SU-DHL-6 (cell line): ENCODE results near the gene MAB21L4.

Experiments
- H2AFZ ChIP-seq: fragments of 200-600 bp; sonication (generic); 2 replicates; pipeline ENCODE4 v1.6.1; 2014; ENCODE audit warnings: low read depth, mild to moderate bottlenecking, moderate library complexity, mixed read lengths, antibody characterized with exemption, low read length; ENCODE audit not compliant: severe bottlenecking
- H3F3A ChIP-seq: fragments of 200-600 bp; shearing (Covaris generic); 2 replicates; pipeline ENCODE4 v1.6.0; 2016; ENCODE audit warnings: antibody characterized with exemption, mild to moderate bottlenecking; ENCODE audit not compliant: insufficient read depth
- H3K27ac ChIP-seq: fragments of 200-600 bp; sonication (generic); 2 replicates; pipeline ENCODE4 v1.5.1; 2016; ENCODE audit warnings: low read depth, mild to moderate bottlenecking, low read length, moderate library complexity, mixed read lengths
- H3K27me3 ChIP-seq: fragments of 200-600 bp; sonication (generic), shearing (Covaris generic); 2 replicates; pipeline ENCODE4 v1.6.0; 2014; ENCODE audit warnings: mild to moderate bottlenecking, low read length
- H3K36me3 ChIP-seq: fragments of 200-600 bp; sonication (generic); 2 replicates; pipeline ENCODE4 v1.6.1; 2014; ENCODE audit warnings: mild to moderate bottlenecking, low read length, mixed read lengths
- H3K4me2 ChIP-seq: fragments of 300-600, 200-600 bp; shearing (Covaris generic), sonication (generic); 2 replicates; pipeline ENCODE4 v1.6.0; 2014; ENCODE audit warnings: low read length, low read depth, mild to moderate bottlenecking; ENCODE audit not compliant: poor library complexity, severe bottlenecking
- H3K4me3 ChIP-seq: fragments of 200-600 bp; sonication (generic); 2 replicates; pipeline ENCODE4 v1.5.1; 2014; ENCODE audit warnings: antibody characterized with exemption, low read length, mild to moderate bottlenecking, mixed read lengths; ENCODE audit not compliant: insufficient read depth, poor library complexity, severe bottlenecking
- H3K79me2 ChIP-seq: fragments of 200-600 bp; sonication (generic); 2 replicates; pipeline ENCODE4 v1.6.1; 2014; ENCODE audit warnings: mild to moderate bottlenecking, low read length, moderate library complexity; ENCODE audit not compliant: insufficient read depth
- H3K9ac ChIP-seq: fragments of 200-600 bp; sonication (generic); 2 replicates; pipeline ENCODE4 v1.7.0; 2014; ENCODE audit warnings: mild to moderate bottlenecking, low read length
- H3K9me2 ChIP-seq: fragments of 200-600 bp; sonication (generic); replicated peaks from 2 replicates; pipeline ENCODE4 v1.6.1; 2014; ENCODE audit warnings: low read length; ENCODE audit not compliant: insufficient read depth
- H3K9me3 ChIP-seq: fragments of 200-600 bp; sonication (generic); 2 replicates; pipeline ENCODE4 v1.6.1; 2014; ENCODE audit warnings: low read length, mixed read lengths; ENCODE audit not compliant: insufficient read depth
- H4K20me1 ChIP-seq: fragments of 200-600 bp; sonication (generic); 2 replicates; pipeline ENCODE4 v1.6.1; 2014; ENCODE audit warnings: low read depth, mild to moderate bottlenecking, antibody characterized with exemption, low read length, moderate library complexity, mixed read lengths
- EZH2phosphoT487 ChIP-seq: fragments of 200-600 bp; sonication (generic), shearing (Covaris generic); conservative IDR thresholded peaks from 2 replicates; pipeline ENCODE4 v1.6.1; 2018; ENCODE audit warnings: mild to moderate bottlenecking, antibody characterized with exemption, low read length, moderate library complexity, mixed read lengths
- TF ChIP-seq, protein P1 (sequence below): fragments of 200-600 bp; sonication (generic); IDR thresholded peaks from one replicate; pipeline ENCODE4 v1.5.1; 2017; ENCODE audit warnings: antibody characterized with exemption, mild to moderate bottlenecking, low read length, moderate library complexity; ENCODE audit not compliant: insufficient read depth, poor library complexity, severe bottlenecking

Gene MAB21L4

DNA sequence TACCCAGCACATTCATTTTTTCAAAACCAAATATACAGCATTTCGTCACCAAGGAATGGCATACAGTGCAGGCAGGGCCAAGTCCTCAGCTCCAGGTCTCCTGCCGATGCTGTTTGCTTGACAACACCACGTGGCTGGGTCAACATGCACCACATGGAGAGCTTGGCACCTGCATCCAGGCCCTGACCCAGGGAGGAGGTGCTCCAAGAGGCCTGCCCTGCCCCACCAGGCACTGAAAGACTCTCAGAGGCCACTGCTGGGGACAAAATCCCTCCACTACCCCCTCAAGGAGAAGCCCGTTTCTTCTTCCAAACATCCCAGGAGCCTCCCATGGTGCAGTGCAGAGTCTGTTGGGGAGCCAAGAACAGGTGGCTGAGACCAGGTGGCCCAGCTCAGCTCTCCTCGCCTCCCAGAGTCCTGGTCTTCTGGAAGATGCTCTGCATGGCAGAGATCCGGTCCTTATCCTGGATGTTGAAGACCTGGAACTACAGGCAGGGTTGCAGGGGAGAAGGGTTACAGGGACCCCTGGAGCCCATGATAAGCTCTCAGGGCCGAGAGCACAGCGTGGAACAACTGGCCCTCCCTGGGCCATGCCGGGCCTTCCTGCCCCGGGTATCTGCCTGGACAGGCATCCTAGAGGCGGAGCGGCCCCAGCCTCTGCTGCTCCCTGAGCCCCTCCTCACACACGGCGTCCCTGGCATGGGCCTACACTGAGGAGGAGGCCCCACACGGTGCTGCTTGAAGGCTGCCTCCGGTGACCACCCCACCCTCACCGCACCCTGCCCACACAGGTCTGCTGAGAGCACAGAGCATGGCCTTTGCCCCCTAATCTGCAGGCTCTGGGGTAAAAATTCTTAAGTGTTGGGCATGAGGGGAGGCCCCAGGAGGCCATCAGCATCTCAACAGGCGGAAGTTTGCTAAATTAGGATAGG is 9.0 kb downstream of the MAB21L4 start:
- Histone ChIP-seq H3K36me3 (no peaks in the 10 kb centered on the region), H3K4me2 (no peak overlapping the region), H3K79me2 (no peaks in the 10 kb centered on the region), H3K27me3 (no peaks in the 10 kb centered on the region), H2AFZ (no peak overlapping the region), H3K9ac (no peak overlapping the region), H3K4me3 (no peak overlapping the region), H4K20me1 (no peaks in the 10 kb centered on the region), H3K9me2 (no peaks in the 10 kb centered on the region), H3F3A (no peaks in the 10 kb centered on the region), H3K9me3 (no peaks in the 10 kb centered on the region), H3K27ac (no peak overlapping the region)
- TF ChIP-seq, protein P1, sequence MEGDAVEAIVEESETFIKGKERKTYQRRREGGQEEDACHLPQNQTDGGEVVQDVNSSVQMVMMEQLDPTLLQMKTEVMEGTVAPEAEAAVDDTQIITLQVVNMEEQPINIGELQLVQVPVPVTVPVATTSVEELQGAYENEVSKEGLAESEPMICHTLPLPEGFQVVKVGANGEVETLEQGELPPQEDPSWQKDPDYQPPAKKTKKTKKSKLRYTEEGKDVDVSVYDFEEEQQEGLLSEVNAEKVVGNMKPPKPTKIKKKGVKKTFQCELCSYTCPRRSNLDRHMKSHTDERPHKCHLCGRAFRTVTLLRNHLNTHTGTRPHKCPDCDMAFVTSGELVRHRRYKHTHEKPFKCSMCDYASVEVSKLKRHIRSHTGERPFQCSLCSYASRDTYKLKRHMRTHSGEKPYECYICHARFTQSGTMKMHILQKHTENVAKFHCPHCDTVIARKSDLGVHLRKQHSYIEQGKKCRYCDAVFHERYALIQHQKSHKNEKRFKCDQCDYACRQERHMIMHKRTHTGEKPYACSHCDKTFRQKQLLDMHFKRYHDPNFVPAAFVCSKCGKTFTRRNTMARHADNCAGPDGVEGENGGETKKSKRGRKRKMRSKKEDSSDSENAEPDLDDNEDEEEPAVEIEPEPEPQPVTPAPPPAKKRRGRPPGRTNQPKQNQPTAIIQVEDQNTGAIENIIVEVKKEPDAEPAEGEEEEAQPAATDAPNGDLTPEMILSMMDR: no peak
- no peak for TF ChIP-seq EZH2phosphoT487

GRCh38 chr2:240886023-240886565 is 9.9 kb downstream of the MAB21L4 start:
- Histone ChIP-seq H3K9me3 (no peaks in the 10 kb centered on the region), H3K9me2 (no peaks in the 10 kb centered on the region), H2AFZ (no peak overlapping the region), H3K4me2 (no peak overlapping the region), H3K9ac (no peak overlapping the region), H3F3A (no peaks in the 10 kb centered on the region), H3K36me3 (no peaks in the 10 kb centered on the region), H3K27ac (no peak overlapping the region), H3K79me2 (no peaks in the 10 kb centered on the region), H4K20me1 (no peaks in the 10 kb centered on the region), H3K4me3 (no peak overlapping the region), H3K27me3 (no peaks in the 10 kb centered on the region)
- TF ChIP-seq, protein P1: no peak
- no peak for TF ChIP-seq EZH2phosphoT487

DNA sequence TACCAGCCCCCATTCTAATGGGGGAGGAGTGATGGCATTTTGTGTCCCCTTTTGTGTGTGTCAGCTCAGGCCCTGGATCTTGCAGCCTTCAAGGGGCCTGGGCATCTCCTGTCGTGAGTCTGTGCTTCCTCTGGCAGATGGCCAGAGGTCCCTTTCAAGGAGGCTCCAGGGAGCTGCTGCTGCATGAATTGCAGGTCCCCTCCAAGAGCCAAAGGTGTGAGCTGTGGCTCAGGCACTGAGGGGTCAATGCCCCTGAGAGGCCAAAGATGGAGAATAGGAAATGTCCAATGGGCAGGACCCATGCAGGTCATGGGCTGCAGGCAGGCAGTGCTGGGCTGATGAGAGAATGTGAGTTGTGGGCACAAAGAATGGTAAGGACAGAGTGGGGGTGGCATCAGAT is 10.4 kb downstream of the MAB21L4 start:
- Histone ChIP-seq H4K20me1 (no peaks in the 10 kb centered on the region), H3F3A (no peaks in the 10 kb centered on the region), H3K9me3 (no peaks in the 10 kb centered on the region), H3K79me2 (no peaks in the 10 kb centered on the region), H3K27ac (no peak overlapping the region), H2AFZ (no peak overlapping the region), H3K4me3 (no peak overlapping the region), H3K9me2 (no peaks in the 10 kb centered on the region), H3K4me2 (no peak overlapping the region), H3K36me3 (no peaks in the 10 kb centered on the region), H3K27me3 (no peaks in the 10 kb centered on the region), H3K9ac (no peak overlapping the region)
- TF ChIP-seq, protein P1: no peak
- TF ChIP-seq EZH2phosphoT487: no peak
